Hepatocyte (in vitro differentiated cells): Measurements from ENCODE around the gene KLF13. TPM values are rescaled to one million over a fixed set of nuclear protein-coding genes. Genes with fewer than 3 reads are reported as not detected.

ENCODE experiments used
- DNase-seq: peaks from one replicate; pipeline ENCODE4 v3.0.0-alpha.2; 2016; ENCODE audit warnings: low spot score
- H2AFZ ChIP-seq: fragments of 200-600 bp; sonication (generic); 2 replicates; pipeline ENCODE4 v1.6.0; 2016; ENCODE audit warnings: antibody characterized with exemption, mild to moderate bottlenecking
- H3K27ac ChIP-seq: fragments of 200-600 bp; sonication (generic); 2 replicates; pipeline ENCODE4 v1.5.1; 2016; ENCODE audit warnings: mild to moderate bottlenecking
- H3K27me3 ChIP-seq: fragments of 200-600 bp; sonication (generic); 2 replicates; pipeline ENCODE4 v1.6.1; 2016
- H3K36me3 ChIP-seq: fragments of 200-600 bp; sonication (generic); replicated peaks from 2 replicates; pipeline ENCODE4 v1.5.1; 2016; ENCODE audit warnings: low read depth; ENCODE audit not compliant: insufficient read depth
- H3K4me1 ChIP-seq: fragments of 200-600 bp; sonication (generic); 2 replicates; pipeline ENCODE4 v1.5.1; 2016; ENCODE audit warnings: mild to moderate bottlenecking, moderate library complexity; ENCODE audit not compliant: insufficient read depth
- H3K4me2 ChIP-seq: fragments of 200-600 bp; sonication (generic); 2 replicates; pipeline ENCODE4 v1.6.0; 2016
- H3K4me3 ChIP-seq: fragments of 200-600 bp; sonication (generic); 2 replicates; pipeline ENCODE4 v1.5.1; 2016; ENCODE audit warnings: mild to moderate bottlenecking
- H3K79me2 ChIP-seq: fragments of 200-600 bp; sonication (generic); 2 replicates; pipeline ENCODE4 v1.6.0; 2017; ENCODE audit warnings: mild to moderate bottlenecking
- H3K9me2 ChIP-seq: fragments of 200-600 bp; sonication (generic); replicated peaks from 2 replicates; pipeline ENCODE4 v1.6.0; 2017; ENCODE audit warnings: mild to moderate bottlenecking; ENCODE audit not compliant: insufficient read depth
- H3K9me3 ChIP-seq: fragments of 200-600 bp; sonication (generic); 2 replicates; pipeline ENCODE4 v1.5.1; 2016; ENCODE audit warnings: low read depth, mild to moderate bottlenecking
- H4K20me1 ChIP-seq: fragments of 200-600 bp; sonication (generic); 2 replicates; pipeline ENCODE4 v1.6.0; 2016; ENCODE audit warnings: mild to moderate bottlenecking; ENCODE audit not compliant: insufficient read depth, poor library complexity, severe bottlenecking
- CTCF ChIP-seq: fragments of 200-600 bp; sonication (generic); IDR thresholded peaks from 2 replicates; pipeline ENCODE4 v1.5.1; 2016; ENCODE audit warnings: antibody characterized with exemption, mild to moderate bottlenecking; ENCODE audit not compliant: poor library complexity
- EZH2 ChIP-seq: fragments of 200-600 bp; sonication (generic); IDR thresholded peaks from 2 replicates; pipeline ENCODE4 v1.6.1; 2016; ENCODE audit warnings: antibody characterized with exemption, mild to moderate bottlenecking, borderline replicate concordance
- EZH2phosphoT487 ChIP-seq: fragments of 200-600 bp; sonication (generic); IDR thresholded peaks from one replicate; pipeline ENCODE4 v1.6.1; 2018; ENCODE audit warnings: antibody characterized with exemption, mild to moderate bottlenecking, low read depth, moderate library complexity; ENCODE audit not compliant: unreplicated experiment, severe bottlenecking
- WGBS: methylation state at CpG from one replicate; pipeline ENCODE4 v1.1.6; 2016; ENCODE audit warnings: low lambda C conversion rate; ENCODE audit errors: missing lambda C conversion rate; 5-methylcytosine and 5-hydroxymethylcytosine counted together
- polyA plus RNA-seq: library from polyadenylated mRNA; unstranded; fragments of >200 nt; fragmentation: Nextera tagmentation; extraction: Ambion mirVana; gene quantifications from 2 replicates; pipeline ENCODE4 v1.2.1, GENCODE V29; 2016
- total RNA-seq: library from RNA; depleted of rRNA; stranded (reverse); fragments of >200 nt; gene quantifications from 2 replicates; pipeline ENCODE4 v1.2.3, GENCODE V29; 2014

KLF13 gene
- total and polyA plus RNA-seq, 2 experiments from 2014 or later: 32.7 to 51.2 TPM

- Histone ChIP-seq H4K20me1 (no peaks in the 10 kb centered on the region), H3K4me1 (peaks cover 11% of the 10 kb centered on the region), H3K4me3 (no peak overlapping the region), H3K36me3 (no peaks in the 10 kb centered on the region), H3K9me3 (no peaks in the 10 kb centered on the region), H3K27me3 (no peaks in the 10 kb centered on the region), H3K27ac (no peak overlapping the region), H3K9me2 (no peaks in the 10 kb centered on the region), H2AFZ (no peak overlapping the region), H3K79me2 (no peaks in the 10 kb centered on the region), H3K4me2 (no peak overlapping the region)
- 89% methylated on average over 6 of the region's 6 CpGs for WGBS
- DNase-seq: no peak
- TF ChIP-seq EZH2 (no peak), CTCF (no peak), EZH2phosphoT487 (no peak)
These were observed 45.8 kb upstream of the KLF13 start for GRCh38 chr15:31280831-31281216.

GRCh38 chr15:31283043-31283442 lies 43.6 kb upstream of the KLF13 start:
- no peak overlapping the region for H3K4me2 ChIP-seq
- H3K9me2 ChIP-seq: no peaks in the 10 kb centered on the region
- H3K36me3 ChIP-seq: no peaks in the 10 kb centered on the region
- H3K27me3 ChIP-seq: no peaks in the 10 kb centered on the region
- H3K4me1 ChIP-seq: peaks cover 11% of the 10 kb centered on the region
- no peak overlapping the region for H3K4me3 ChIP-seq
- H4K20me1 ChIP-seq: no peaks in the 10 kb centered on the region
- H3K79me2 ChIP-seq: no peaks in the 10 kb centered on the region
- TF ChIP-seq EZH2: no peak
- no peak for TF ChIP-seq CTCF
- TF ChIP-seq EZH2phosphoT487: no peak
- DNase-seq: no peak
- 81% methylated on average over 4 of the region's 4 CpGs for WGBS
- no peaks in the 10 kb centered on the region for H3K9me3 ChIP-seq
- no peak overlapping the region for H3K27ac ChIP-seq
- H2AFZ ChIP-seq: no peak overlapping the region

- Histone ChIP-seq H3K4me1 (no peaks in the 10 kb centered on the region), H2AFZ (no peak overlapping the region), H3K9me3 (no peaks in the 10 kb centered on the region), H3K4me3 (no peak overlapping the region), H3K36me3 (no peaks in the 10 kb centered on the region), H4K20me1 (no peaks in the 10 kb centered on the region), H3K4me2 (no peak overlapping the region), H3K27me3 (no peaks in the 10 kb centered on the region), H3K9me2 (no peaks in the 10 kb centered on the region), H3K79me2 (no peaks in the 10 kb centered on the region), H3K27ac (no peak overlapping the region)
- TF ChIP-seq EZH2phosphoT487: no peak
- TF ChIP-seq CTCF: no peak
- no peak for TF ChIP-seq EZH2
- no peak for DNase-seq
- 55% methylated on average over 1 of the region's 1 CpG for WGBS
These were observed 40.8 kb upstream of the KLF13 start for GRCh38 chr15:31285772-31286261.

GRCh38 chr15:31291048-31291578 lies 35.5 kb upstream of the KLF13 start:
- Histone ChIP-seq H3K27me3 (no peaks in the 10 kb centered on the region), H3K36me3 (no peaks in the 10 kb centered on the region), H3K27ac (no peak overlapping the region), H2AFZ (no peak overlapping the region), H3K4me3 (no peak overlapping the region), H3K9me2 (no peaks in the 10 kb centered on the region), H4K20me1 (no peaks in the 10 kb centered on the region), H3K79me2 (no peaks in the 10 kb centered on the region), H3K4me2 (no peak overlapping the region), H3K4me1 (peaks cover 3% of the 10 kb centered on the region), H3K9me3 (no peaks in the 10 kb centered on the region)
- TF ChIP-seq EZH2: no peak
- no peak for TF ChIP-seq EZH2phosphoT487
- TF ChIP-seq CTCF: no peak
- 86% methylated on average over 2 of the region's 3 CpGs for WGBS
- no peak for DNase-seq
